Astrocyte (in vitro differentiated cells and primary cell): ENCODE measurements around the gene ANKRD61. TPM values are rescaled to one million over a fixed set of nuclear protein-coding genes. Genes with fewer than 3 reads are reported as not detected.
A peak's percentile ranks its signal among the peaks of the same experiment; 100 is the strongest.
"Not testable (repeated sequence)": the region's sequence is repeated elsewhere in the genome, so short reads cannot be mapped to it uniquely, and the experiment has no call there.

Source experiments
- DNase-seq: peaks from one replicate; pipeline ENCODE4 v3.0.0-alpha.2; 2010; ENCODE audit warnings: low read depth
- FAIRE-seq: peaks from 2 replicates; lab custom pipeline; 2011; peaks lifted over from hg19 to GRCh38; lab: Jason Lieb, UNC
- H2AFZ ChIP-seq: 2 replicates; pipeline ENCODE4 v1.6.0; 2012; ENCODE audit warnings: low read depth, low read length, inconsistent platforms
- H3K27ac ChIP-seq: 2 replicates; pipeline ENCODE4 v1.5.1; 2011; ENCODE audit warnings: low read depth, low read length, inconsistent platforms
- H3K27me3 ChIP-seq: 2 replicates; pipeline ENCODE4 v1.6.0; 2011; ENCODE audit warnings: low read length, inconsistent platforms; ENCODE audit not compliant: insufficient read depth
- H3K36me3 ChIP-seq: 2 replicates; pipeline ENCODE4 v1.5.1; 2011; ENCODE audit warnings: low read length, inconsistent platforms; ENCODE audit not compliant: insufficient read depth
- H3K4me1 ChIP-seq: 2 replicates; pipeline ENCODE4 v1.5.1; 2011; ENCODE audit warnings: low read length, inconsistent platforms; ENCODE audit not compliant: insufficient read depth
- H3K4me2 ChIP-seq: 2 replicates; pipeline ENCODE4 v1.6.0; 2012; ENCODE audit warnings: low read length, inconsistent platforms
- H3K4me3 ChIP-seq: 2 replicates; pipeline ENCODE4 v1.5.1; 2011; ENCODE audit warnings: low read depth, mild to moderate bottlenecking, low read length, inconsistent platforms; ENCODE audit not compliant: insufficient read depth
- H3K79me2 ChIP-seq: 2 replicates; pipeline ENCODE4 v1.6.0; 2012; ENCODE audit warnings: mild to moderate bottlenecking, low read length, inconsistent platforms; ENCODE audit not compliant: insufficient read depth
- H3K9ac ChIP-seq: 2 replicates; pipeline ENCODE4 v1.6.0; 2012; ENCODE audit warnings: mild to moderate bottlenecking, low read length, inconsistent platforms
- H3K9me3 ChIP-seq: 2 replicates; pipeline ENCODE4 v1.5.1; 2012; ENCODE audit warnings: low read depth, mild to moderate bottlenecking, low read length, inconsistent platforms; ENCODE audit not compliant: insufficient read depth
- H4K20me1 ChIP-seq: 2 replicates; pipeline ENCODE4 v1.6.0; 2012; ENCODE audit warnings: low read length, inconsistent platforms; ENCODE audit not compliant: insufficient read depth
- H3K27ac Mint-ChIP-seq: one replicate; pipeline ENCODE4 v1.8.0; 2021; ENCODE audit warnings: mild to moderate bottlenecking, mixed read lengths; ENCODE audit not compliant: unreplicated experiment
- H3K27me3 Mint-ChIP-seq: one replicate; pipeline ENCODE4 v1.8.0; 2021; ENCODE audit warnings: low read depth, mixed read lengths; ENCODE audit not compliant: unreplicated experiment
- H3K36me3 Mint-ChIP-seq: one replicate; pipeline ENCODE4 v1.8.0; 2021; ENCODE audit warnings: low read depth, mixed read lengths; ENCODE audit not compliant: unreplicated experiment
- H3K4me1 Mint-ChIP-seq: one replicate; pipeline ENCODE4 v1.8.0; 2021; ENCODE audit warnings: low read depth, mixed read lengths; ENCODE audit not compliant: unreplicated experiment
- H3K4me3 Mint-ChIP-seq: one replicate; pipeline ENCODE4 v1.8.0; 2021; ENCODE audit warnings: mild to moderate bottlenecking, moderate library complexity, mixed read lengths; ENCODE audit not compliant: unreplicated experiment
- H3K9me3 Mint-ChIP-seq: one replicate; pipeline ENCODE4 v1.8.0; 2021; ENCODE audit warnings: mild to moderate bottlenecking, mixed read lengths; ENCODE audit not compliant: unreplicated experiment
- EZH2 ChIP-seq: IDR thresholded peaks from 2 replicates; pipeline ENCODE4 v1.6.1; 2012; ENCODE audit warnings: mild to moderate bottlenecking, low read length, inconsistent platforms; ENCODE audit not compliant: insufficient read depth
- total RNA-seq: library from RNA; stranded (reverse); gene quantifications from 2 replicates; pipeline ENCODE4 v1.2.1, GENCODE V29; 2021
- TF ChIP-seq, protein P1 (sequence below): IDR thresholded peaks from 2 replicates; pipeline ENCODE4 v1.5.1; 2011; ENCODE audit warnings: low read depth, mild to moderate bottlenecking, inconsistent platforms, low read length, moderate library complexity; ENCODE audit not compliant: insufficient read depth

Gene ANKRD61
- total RNA-seq, 1 donor from 2014 or later = 0.18 TPM

DNA sequence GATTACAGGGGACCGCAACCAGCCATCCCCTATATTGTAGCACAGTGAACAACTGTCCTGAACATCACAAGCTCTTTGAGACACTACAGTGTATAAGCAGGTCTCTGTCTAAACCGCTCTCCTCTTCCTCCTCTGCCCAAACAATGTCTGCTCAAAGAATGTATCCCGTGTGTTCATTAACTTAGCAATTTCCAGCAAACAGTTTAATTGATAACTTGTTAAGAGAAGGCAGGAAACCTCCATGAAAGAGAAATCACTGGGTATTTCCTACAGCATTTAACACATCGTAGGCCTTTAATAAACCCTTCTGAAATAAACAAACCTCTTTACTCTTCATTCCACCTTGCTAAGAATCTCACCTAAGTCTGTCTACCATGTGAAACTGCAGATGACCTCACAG lies 23.8 kb upstream of the ANKRD61 start:
- H3K4me2 ChIP-seq = no peak overlapping the region
- no peaks in the 10 kb centered on the region for H3K27me3 ChIP-seq
- no peaks in the 10 kb centered on the region for H4K20me1 ChIP-seq
- no peaks in the 10 kb centered on the region for H3K36me3 ChIP-seq
- DNase-seq = no peak
- no peak for TF ChIP-seq EZH2
- TF ChIP-seq, protein P1, sequence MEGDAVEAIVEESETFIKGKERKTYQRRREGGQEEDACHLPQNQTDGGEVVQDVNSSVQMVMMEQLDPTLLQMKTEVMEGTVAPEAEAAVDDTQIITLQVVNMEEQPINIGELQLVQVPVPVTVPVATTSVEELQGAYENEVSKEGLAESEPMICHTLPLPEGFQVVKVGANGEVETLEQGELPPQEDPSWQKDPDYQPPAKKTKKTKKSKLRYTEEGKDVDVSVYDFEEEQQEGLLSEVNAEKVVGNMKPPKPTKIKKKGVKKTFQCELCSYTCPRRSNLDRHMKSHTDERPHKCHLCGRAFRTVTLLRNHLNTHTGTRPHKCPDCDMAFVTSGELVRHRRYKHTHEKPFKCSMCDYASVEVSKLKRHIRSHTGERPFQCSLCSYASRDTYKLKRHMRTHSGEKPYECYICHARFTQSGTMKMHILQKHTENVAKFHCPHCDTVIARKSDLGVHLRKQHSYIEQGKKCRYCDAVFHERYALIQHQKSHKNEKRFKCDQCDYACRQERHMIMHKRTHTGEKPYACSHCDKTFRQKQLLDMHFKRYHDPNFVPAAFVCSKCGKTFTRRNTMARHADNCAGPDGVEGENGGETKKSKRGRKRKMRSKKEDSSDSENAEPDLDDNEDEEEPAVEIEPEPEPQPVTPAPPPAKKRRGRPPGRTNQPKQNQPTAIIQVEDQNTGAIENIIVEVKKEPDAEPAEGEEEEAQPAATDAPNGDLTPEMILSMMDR = no peak
- H3K4me3 ChIP-seq = no peak overlapping the region
- H3K4me1 ChIP-seq = peaks cover 3% of the 10 kb centered on the region
- no peaks in the 10 kb centered on the region for H3K9me3 ChIP-seq
- no peak overlapping the region for H3K27ac Mint-ChIP-seq
- H3K4me3 Mint-ChIP-seq = peak overlapping the region; percentile 89
- H3K27me3 Mint-ChIP-seq = no peaks in the 10 kb centered on the region
- H3K27ac ChIP-seq = no peak overlapping the region
- peaks cover 21% of the 10 kb centered on the region for H3K4me1 Mint-ChIP-seq
- H2AFZ ChIP-seq = no peak overlapping the region
- H3K79me2 ChIP-seq = peaks cover 47% of the 10 kb centered on the region
- H3K9ac ChIP-seq = no peak overlapping the region
- peaks cover 2% of the 10 kb centered on the region for H3K36me3 Mint-ChIP-seq
- no peaks in the 10 kb centered on the region for H3K9me3 Mint-ChIP-seq
- no peak for FAIRE-seq

DNA sequence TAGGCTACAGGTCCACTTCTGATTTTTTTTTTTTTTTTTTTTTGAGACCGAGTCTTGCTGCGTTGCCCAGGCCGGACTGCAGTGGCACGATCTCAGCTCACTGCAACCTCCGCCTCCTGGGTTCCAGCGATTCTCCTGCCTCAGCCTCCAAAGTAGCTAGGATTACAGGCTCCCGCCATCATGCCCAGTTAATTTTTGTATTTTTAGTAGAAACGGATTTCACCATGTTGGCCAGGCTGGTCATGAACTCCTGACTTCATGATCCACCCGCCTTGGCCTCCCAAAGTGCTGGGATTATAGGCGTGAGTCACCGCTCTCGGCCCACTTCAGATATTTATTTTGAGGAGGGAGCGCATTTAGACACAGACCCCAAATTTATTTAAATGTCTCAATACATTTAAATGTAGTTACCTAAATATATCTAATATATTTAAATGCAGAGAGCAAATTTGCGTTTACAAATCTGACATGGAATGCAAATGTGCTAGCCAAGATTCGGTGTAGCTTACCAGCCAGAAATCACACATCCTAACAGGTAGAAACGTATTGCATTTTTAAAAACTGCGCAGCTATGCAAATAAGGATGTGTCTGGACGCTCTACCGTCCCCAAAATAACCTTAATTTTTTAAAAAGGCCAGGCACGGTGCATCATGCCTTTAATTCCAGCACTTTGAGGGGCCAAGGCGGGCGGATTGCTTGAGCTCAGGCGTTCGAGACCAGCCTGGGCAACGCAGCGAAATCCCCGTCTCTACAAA lies 23.2 kb upstream of the ANKRD61 start:
- not testable (repeated sequence) for FAIRE-seq, H3K27me3 Mint-ChIP-seq, H3K9me3 ChIP-seq, H3K36me3 Mint-ChIP-seq, H3K36me3 ChIP-seq, H3K27me3 ChIP-seq, H3K9me3 Mint-ChIP-seq, H3K4me1 ChIP-seq, H3K27ac Mint-ChIP-seq, H4K20me1 ChIP-seq, DNase-seq
- H3K79me2 ChIP-seq = peaks cover 54% of the 10 kb centered on the region
- peak overlapping the region; percentile 89 for H3K27ac ChIP-seq
- Mint-ChIP-seq H3K4me3 (peak overlapping the region; percentile 89), H3K4me1 (peaks cover 24% of the 10 kb centered on the region)
- peak overlapping the region; percentile 96 for H3K4me2 ChIP-seq
- peak overlapping the region; percentile 97 for H2AFZ ChIP-seq
- H3K9ac ChIP-seq = peak overlapping the region; percentile 95
- peak overlapping the region; percentile 85 for H3K4me3 ChIP-seq

DNA sequence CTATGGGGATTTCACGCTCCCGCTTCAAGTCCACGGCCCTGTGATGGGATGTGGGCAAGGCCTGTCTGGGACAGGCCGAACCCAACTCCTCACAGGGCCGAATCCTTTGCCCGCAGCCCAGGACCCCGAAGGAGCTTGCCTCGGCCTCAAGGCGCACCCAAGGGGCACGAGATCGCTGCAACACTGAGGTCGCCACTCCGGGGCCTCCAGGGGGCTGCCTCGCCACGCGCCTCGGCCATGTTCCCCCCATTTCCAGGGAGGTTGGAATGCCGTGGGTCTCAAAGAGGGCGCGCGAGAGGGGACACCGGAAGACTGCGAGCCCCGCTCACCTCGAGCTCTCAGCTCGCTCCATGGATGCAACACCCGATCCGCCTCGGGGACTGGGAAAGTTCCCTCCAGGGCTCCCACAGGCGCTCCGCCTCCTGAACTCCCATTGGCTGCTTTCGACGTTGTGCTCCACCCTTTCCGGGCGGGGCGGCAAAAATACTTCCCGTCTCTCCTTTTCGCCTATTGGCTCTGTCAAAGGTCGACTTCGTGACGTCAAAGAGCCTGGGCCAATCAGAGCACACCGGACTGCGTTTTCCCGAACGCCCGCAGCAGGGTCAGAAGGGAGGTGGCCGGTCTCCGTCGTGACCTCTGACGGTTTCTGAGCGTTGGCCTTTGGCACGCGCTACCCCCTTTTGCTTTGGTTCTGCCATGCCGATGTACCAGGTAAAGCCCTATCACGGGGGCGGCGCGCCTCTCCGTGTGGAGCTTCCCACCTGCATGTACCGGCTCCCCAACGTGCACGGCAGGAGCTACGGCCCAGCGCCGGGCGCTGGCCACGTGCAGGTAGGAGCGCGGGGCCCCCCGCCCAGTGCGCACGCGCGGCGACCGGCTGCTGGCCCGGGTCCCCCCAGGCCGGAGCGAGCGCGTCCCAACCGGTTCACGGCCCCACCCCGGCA lies 22.2 kb upstream of the ANKRD61 start, which contains the start of the genes AIMP2 and PMS2:
TSS of gene AIMP2 (plus strand) at position 605 of the 944 bp plus-strand sequence. CDS start at position 697, 92 bp downstream.
TSS of gene PMS2 (minus strand) at position 382 of the 944 bp plus-strand sequence. CDS start at position 352, 30 bp downstream.
- Histone ChIP-seq H3K4me1 (peaks cover 3% of the 10 kb centered on the region), H4K20me1 (no peaks in the 10 kb centered on the region), H3K4me2 (peak within 1 kb of the TSS; percentile 96), H2AFZ (peak within 1 kb of the TSS; percentile 97), H3K36me3 (peaks cover 2% of the 10 kb centered on the region), H3K9ac (peak within 1 kb of the TSS; percentile 95), H3K27me3 (no peaks in the 10 kb centered on the region), H3K79me2 (peaks cover 62% of the 10 kb centered on the region), H3K4me3 (peak within 1 kb of the TSS; percentile 85), H3K27ac (peak within 1 kb of the TSS; percentile 89), H3K9me3 (no peaks in the 10 kb centered on the region)
- Mint-ChIP-seq H3K4me1 (peaks cover 24% of the 10 kb centered on the region), H3K36me3 (no peaks in the 10 kb centered on the region), H3K27ac (peak within 1 kb of the TSS; percentile 89), H3K9me3 (no peaks in the 10 kb centered on the region), H3K4me3 (peak within 1 kb of the TSS; percentile 89), H3K27me3 (no peaks in the 10 kb centered on the region)
- TF ChIP-seq, protein P1 = no peak
- peak; percentile 95 for DNase-seq
- FAIRE-seq = no peak

DNA sequence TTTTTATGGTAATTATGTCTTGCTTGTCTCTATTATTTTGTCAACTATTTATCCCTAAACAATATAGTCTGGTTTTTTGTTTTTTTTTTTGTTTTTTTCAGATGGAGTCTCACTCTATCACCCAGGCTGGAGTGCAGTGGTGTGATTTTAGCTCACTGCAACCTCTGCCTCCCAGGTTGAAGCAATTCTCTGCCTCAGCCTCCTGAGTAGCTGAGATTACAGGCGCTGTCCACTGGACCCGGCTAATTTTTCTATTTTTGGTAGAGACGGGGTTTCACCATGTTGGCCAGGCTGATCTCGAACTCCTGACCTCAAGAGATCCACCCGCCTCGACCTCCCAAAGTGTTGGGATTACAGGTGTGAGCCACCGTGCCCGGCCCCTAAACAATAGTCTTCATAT lies 20.8 kb upstream of the ANKRD61 start:
- H3K9ac ChIP-seq, H3K27ac ChIP-seq: not testable (repeated sequence)
- peak overlapping the region; percentile 89 for H3K27ac Mint-ChIP-seq

More for the DNA sequence above, 20.8 kb upstream of the ANKRD61 start:
- H3K4me1 Mint-ChIP-seq = peaks cover 24% of the 10 kb centered on the region
- not testable (repeated sequence) for FAIRE-seq, H3K4me1 ChIP-seq, H3K36me3 ChIP-seq, H4K20me1 ChIP-seq, H3K36me3 Mint-ChIP-seq, H3K27me3 ChIP-seq, H3K27me3 Mint-ChIP-seq, DNase-seq, H2AFZ ChIP-seq, H3K9me3 ChIP-seq, H3K9me3 Mint-ChIP-seq
- H3K4me3 Mint-ChIP-seq = peak overlapping the region; percentile 89
- H3K4me3 ChIP-seq = peak overlapping the region; percentile 85
- peaks cover 65% of the 10 kb centered on the region for H3K79me2 ChIP-seq
- H3K4me2 ChIP-seq = peak overlapping the region; percentile 96
